OCI-LY3 (cell line): ENCODE data around the gene UPK2.

Experiments used
- EZH2phosphoT487 ChIP-seq: fragments of 200-600 bp; shearing (Covaris generic); IDR thresholded peaks from 2 replicates; pipeline ENCODE4 v1.6.1; 2018; ENCODE audit warnings: antibody characterized with exemption, mixed run types, low read depth
- TF ChIP-seq, protein P1 (sequence below): fragments of 200-600, 300-600 bp; sonication (generic); IDR thresholded peaks from 2 replicates; pipeline ENCODE4 v1.5.1; 2014; ENCODE audit warnings: antibody characterized with exemption, low read length, low read depth

DNA sequence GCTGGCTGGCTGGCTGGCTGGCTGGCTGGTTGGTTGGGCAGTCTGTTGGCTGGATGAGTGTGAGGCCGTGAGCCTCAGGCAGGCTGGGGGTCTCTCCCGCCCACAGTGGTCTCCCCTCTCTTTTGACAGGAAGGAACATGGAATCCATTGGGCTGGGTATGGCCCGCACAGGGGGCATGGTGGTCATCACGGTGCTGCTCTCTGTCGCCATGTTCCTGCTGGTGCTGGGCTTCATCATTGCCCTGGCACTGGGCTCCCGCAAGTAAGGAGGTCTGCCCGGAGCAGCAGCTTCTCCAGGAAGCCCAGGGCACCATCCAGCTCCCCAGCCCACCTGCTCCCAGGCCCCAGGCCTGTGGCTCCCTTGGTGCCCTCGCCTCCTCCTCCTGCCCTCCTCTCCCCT lies 1.9 kb downstream of the UPK2 start:
- TF ChIP-seq, protein P1, sequence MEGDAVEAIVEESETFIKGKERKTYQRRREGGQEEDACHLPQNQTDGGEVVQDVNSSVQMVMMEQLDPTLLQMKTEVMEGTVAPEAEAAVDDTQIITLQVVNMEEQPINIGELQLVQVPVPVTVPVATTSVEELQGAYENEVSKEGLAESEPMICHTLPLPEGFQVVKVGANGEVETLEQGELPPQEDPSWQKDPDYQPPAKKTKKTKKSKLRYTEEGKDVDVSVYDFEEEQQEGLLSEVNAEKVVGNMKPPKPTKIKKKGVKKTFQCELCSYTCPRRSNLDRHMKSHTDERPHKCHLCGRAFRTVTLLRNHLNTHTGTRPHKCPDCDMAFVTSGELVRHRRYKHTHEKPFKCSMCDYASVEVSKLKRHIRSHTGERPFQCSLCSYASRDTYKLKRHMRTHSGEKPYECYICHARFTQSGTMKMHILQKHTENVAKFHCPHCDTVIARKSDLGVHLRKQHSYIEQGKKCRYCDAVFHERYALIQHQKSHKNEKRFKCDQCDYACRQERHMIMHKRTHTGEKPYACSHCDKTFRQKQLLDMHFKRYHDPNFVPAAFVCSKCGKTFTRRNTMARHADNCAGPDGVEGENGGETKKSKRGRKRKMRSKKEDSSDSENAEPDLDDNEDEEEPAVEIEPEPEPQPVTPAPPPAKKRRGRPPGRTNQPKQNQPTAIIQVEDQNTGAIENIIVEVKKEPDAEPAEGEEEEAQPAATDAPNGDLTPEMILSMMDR = no peak
- no peak for TF ChIP-seq EZH2phosphoT487
